ENCODE results near the gene ALDH3B2.
"Not testable (repeated sequence)": the region's sequence is repeated elsewhere in the genome, so short reads cannot be mapped to it uniquely, and the experiment has no call there.

Gene ALDH3B2

GRCh38 chr11:67703709-67704108 is 29.3 kb upstream of the ALDH3B2 start:
- H3K9me3 ChIP-seq (ENCODE audit: control insufficient read depth in 2 of 2, low read length in 2 of 2); H3K4me1 ChIP-seq (ENCODE audit: control insufficient read depth in 2 of 2, insufficient read depth in 2 of 2, low read length in 2 of 2); H3K27ac ChIP-seq (ENCODE audit: low read depth in 2 of 2, low read length in 2 of 2); H3K4me3 ChIP-seq (ENCODE audit: low read length in 2 of 2); H3K27me3 ChIP-seq (ENCODE audit: control insufficient read depth in 2 of 2, insufficient read depth in 2 of 2, low read length in 2 of 2); H3K9ac ChIP-seq (ENCODE audit: low read depth in 1 of 2, low read length in 2 of 2); H3K36me3 ChIP-seq (ENCODE audit: control insufficient read depth in 2 of 2, insufficient read depth in 2 of 2, low read length in 2 of 2): not testable (repeated sequence)

- Histone ChIP-seq H3K36me3 (ENCODE audit: control insufficient read depth in 2 of 2, insufficient read depth in 2 of 2, low read length in 2 of 2) (no peaks in the 10 kb centered on the region), H3K4me1 (ENCODE audit: control insufficient read depth in 2 of 2, insufficient read depth in 2 of 2, low read length in 2 of 2) (no peaks in the 10 kb centered on the region), H3K27me3 (ENCODE audit: control insufficient read depth in 2 of 2, insufficient read depth in 2 of 2, low read length in 2 of 2) (no peaks in the 10 kb centered on the region), H3K9ac (ENCODE audit: low read depth in 1 of 2, low read length in 2 of 2) (no peak overlapping the region), H3K4me3 (ENCODE audit: low read length in 2 of 2) (no peak overlapping the region), H3K27ac (ENCODE audit: low read depth in 2 of 2, low read length in 2 of 2) (no peak overlapping the region), H3K9me3 (ENCODE audit: control insufficient read depth in 2 of 2, low read length in 2 of 2) (no peaks in the 10 kb centered on the region)
Measured at GRCh38 chr11:67700548-67701262, 26.3 kb upstream of the ALDH3B2 start.

GRCh38 chr11:67700141-67700540 is 25.7 kb upstream of the ALDH3B2 start:
- H3K27ac ChIP-seq (ENCODE audit: low read depth in 2 of 2, low read length in 2 of 2): no peak overlapping the region
- no peaks in the 10 kb centered on the region for H3K9me3 ChIP-seq (ENCODE audit: control insufficient read depth in 2 of 2, low read length in 2 of 2)
- no peak overlapping the region for H3K4me3 ChIP-seq (ENCODE audit: low read length in 2 of 2)
- no peak overlapping the region for H3K9ac ChIP-seq (ENCODE audit: low read depth in 1 of 2, low read length in 2 of 2)
- H3K27me3 ChIP-seq (ENCODE audit: control insufficient read depth in 2 of 2, insufficient read depth in 2 of 2, low read length in 2 of 2): no peaks in the 10 kb centered on the region
- no peaks in the 10 kb centered on the region for H3K4me1 ChIP-seq (ENCODE audit: control insufficient read depth in 2 of 2, insufficient read depth in 2 of 2, low read length in 2 of 2)
- no peaks in the 10 kb centered on the region for H3K36me3 ChIP-seq (ENCODE audit: control insufficient read depth in 2 of 2, insufficient read depth in 2 of 2, low read length in 2 of 2)

GRCh38 chr11:67699521-67699920 is 25.1 kb upstream of the ALDH3B2 start:
- Histone ChIP-seq H3K9me3 (ENCODE audit: control insufficient read depth in 2 of 2, low read length in 2 of 2) (no peaks in the 10 kb centered on the region), H3K36me3 (ENCODE audit: control insufficient read depth in 2 of 2, insufficient read depth in 2 of 2, low read length in 2 of 2) (no peaks in the 10 kb centered on the region), H3K27me3 (ENCODE audit: control insufficient read depth in 2 of 2, insufficient read depth in 2 of 2, low read length in 2 of 2) (no peaks in the 10 kb centered on the region), H3K27ac (ENCODE audit: low read depth in 2 of 2, low read length in 2 of 2) (no peak overlapping the region), H3K4me3 (ENCODE audit: low read length in 2 of 2) (no peak overlapping the region), H3K4me1 (ENCODE audit: control insufficient read depth in 2 of 2, insufficient read depth in 2 of 2, low read length in 2 of 2) (no peaks in the 10 kb centered on the region), H3K9ac (ENCODE audit: low read depth in 1 of 2, low read length in 2 of 2) (no peak overlapping the region)

- Histone ChIP-seq H3K27me3 (ENCODE audit: control insufficient read depth in 2 of 2, insufficient read depth in 2 of 2, low read length in 2 of 2) (no peaks in the 10 kb centered on the region), H3K9ac (ENCODE audit: low read depth in 1 of 2, low read length in 2 of 2) (no peak overlapping the region), H3K4me1 (ENCODE audit: control insufficient read depth in 2 of 2, insufficient read depth in 2 of 2, low read length in 2 of 2) (no peaks in the 10 kb centered on the region), H3K4me3 (ENCODE audit: low read length in 2 of 2) (no peak overlapping the region), H3K36me3 (ENCODE audit: control insufficient read depth in 2 of 2, insufficient read depth in 2 of 2, low read length in 2 of 2) (no peaks in the 10 kb centered on the region), H3K27ac (ENCODE audit: low read depth in 2 of 2, low read length in 2 of 2) (no peak overlapping the region), H3K9me3 (ENCODE audit: control insufficient read depth in 2 of 2, low read length in 2 of 2) (no peaks in the 10 kb centered on the region)
Measured at GRCh38 chr11:67698247-67698646, 23.8 kb upstream of the ALDH3B2 start.

- Histone ChIP-seq H3K9me3 (ENCODE audit: control insufficient read depth in 2 of 2, low read length in 2 of 2) (no peaks in the 10 kb centered on the region), H3K4me3 (ENCODE audit: low read length in 2 of 2) (no peak overlapping the region), H3K27ac (ENCODE audit: low read depth in 2 of 2, low read length in 2 of 2) (no peak overlapping the region), H3K9ac (ENCODE audit: low read depth in 1 of 2, low read length in 2 of 2) (no peak overlapping the region), H3K4me1 (ENCODE audit: control insufficient read depth in 2 of 2, insufficient read depth in 2 of 2, low read length in 2 of 2) (no peaks in the 10 kb centered on the region), H3K27me3 (ENCODE audit: control insufficient read depth in 2 of 2, insufficient read depth in 2 of 2, low read length in 2 of 2) (no peaks in the 10 kb centered on the region), H3K36me3 (ENCODE audit: control insufficient read depth in 2 of 2, insufficient read depth in 2 of 2, low read length in 2 of 2) (no peaks in the 10 kb centered on the region)
Measured at GRCh38 chr11:67697846-67698245, 23.4 kb upstream of the ALDH3B2 start.

GRCh38 chr11:67696998-67697397 is 22.6 kb upstream of the ALDH3B2 start:
- H3K27me3 ChIP-seq (ENCODE audit: control insufficient read depth in 2 of 2, insufficient read depth in 2 of 2, low read length in 2 of 2): no peaks in the 10 kb centered on the region
- no peaks in the 10 kb centered on the region for H3K9me3 ChIP-seq (ENCODE audit: control insufficient read depth in 2 of 2, low read length in 2 of 2)
- H3K36me3 ChIP-seq (ENCODE audit: control insufficient read depth in 2 of 2, insufficient read depth in 2 of 2, low read length in 2 of 2): no peaks in the 10 kb centered on the region
- H3K9ac ChIP-seq (ENCODE audit: low read depth in 1 of 2, low read length in 2 of 2): no peak overlapping the region
- no peaks in the 10 kb centered on the region for H3K4me1 ChIP-seq (ENCODE audit: control insufficient read depth in 2 of 2, insufficient read depth in 2 of 2, low read length in 2 of 2)
- H3K27ac ChIP-seq (ENCODE audit: low read depth in 2 of 2, low read length in 2 of 2): no peak overlapping the region
- H3K4me3 ChIP-seq (ENCODE audit: low read length in 2 of 2): no peak overlapping the region

GRCh38 chr11:67695606-67696005 is 21.2 kb upstream of the ALDH3B2 start:
- Histone ChIP-seq H3K27ac (ENCODE audit: low read depth in 2 of 2, low read length in 2 of 2) (no peak overlapping the region), H3K4me1 (ENCODE audit: control insufficient read depth in 2 of 2, insufficient read depth in 2 of 2, low read length in 2 of 2) (no peaks in the 10 kb centered on the region), H3K27me3 (ENCODE audit: control insufficient read depth in 2 of 2, insufficient read depth in 2 of 2, low read length in 2 of 2) (no peaks in the 10 kb centered on the region), H3K4me3 (ENCODE audit: low read length in 2 of 2) (no peak overlapping the region), H3K36me3 (ENCODE audit: control insufficient read depth in 2 of 2, insufficient read depth in 2 of 2, low read length in 2 of 2) (no peaks in the 10 kb centered on the region), H3K9me3 (ENCODE audit: control insufficient read depth in 2 of 2, low read length in 2 of 2) (no peaks in the 10 kb centered on the region), H3K9ac (ENCODE audit: low read depth in 1 of 2, low read length in 2 of 2) (no peak overlapping the region)

GRCh38 chr11:67694875-67695555 is 20.6 kb upstream of the ALDH3B2 start:
- H3K36me3 ChIP-seq (ENCODE audit: control insufficient read depth in 2 of 2, insufficient read depth in 2 of 2, low read length in 2 of 2): no peaks in the 10 kb centered on the region
- H3K4me1 ChIP-seq (ENCODE audit: control insufficient read depth in 2 of 2, insufficient read depth in 2 of 2, low read length in 2 of 2): no peaks in the 10 kb centered on the region
- H3K9ac ChIP-seq (ENCODE audit: low read depth in 1 of 2, low read length in 2 of 2): no peak overlapping the region
- no peaks in the 10 kb centered on the region for H3K27me3 ChIP-seq (ENCODE audit: control insufficient read depth in 2 of 2, insufficient read depth in 2 of 2, low read length in 2 of 2)
- H3K27ac ChIP-seq (ENCODE audit: low read depth in 2 of 2, low read length in 2 of 2): no peak overlapping the region
- H3K9me3 ChIP-seq (ENCODE audit: control insufficient read depth in 2 of 2, low read length in 2 of 2): no peaks in the 10 kb centered on the region
- no peak overlapping the region for H3K4me3 ChIP-seq (ENCODE audit: low read length in 2 of 2)

GRCh38 chr11:67691149-67691548 is 16.7 kb upstream of the ALDH3B2 start:
- Histone ChIP-seq H3K4me1 (ENCODE audit: control insufficient read depth in 2 of 2, insufficient read depth in 2 of 2, low read length in 2 of 2) (no peaks in the 10 kb centered on the region), H3K9ac (ENCODE audit: low read depth in 1 of 2, low read length in 2 of 2) (no peak overlapping the region), H3K27ac (ENCODE audit: low read depth in 2 of 2, low read length in 2 of 2) (no peak overlapping the region), H3K9me3 (ENCODE audit: control insufficient read depth in 2 of 2, low read length in 2 of 2) (no peaks in the 10 kb centered on the region), H3K36me3 (ENCODE audit: control insufficient read depth in 2 of 2, insufficient read depth in 2 of 2, low read length in 2 of 2) (no peaks in the 10 kb centered on the region), H3K27me3 (ENCODE audit: control insufficient read depth in 2 of 2, insufficient read depth in 2 of 2, low read length in 2 of 2) (no peaks in the 10 kb centered on the region), H3K4me3 (ENCODE audit: low read length in 2 of 2) (no peak overlapping the region)

Data from mucosa of rectum (tissue), 2 donors.